Measurements from ENCODE around the gene COL12A1.

GRCh38 chr6:75208298-75209183 is 2.7 kb upstream of the COL12A1 start:
- TF ChIP-seq CTCF (IDR thresholded peaks at IDR 0.05): peak; percentile 83 to 91 (median 90)
- peak in 1 of 2 donors; percentile 51 for TF ChIP-seq EP300 (IDR thresholded peaks at IDR 0.05)

Measured in tibial nerve (tissue), 4 donors.